DMS 273 treated with DMSO at 0.1 percent for 48 hours (cell line): ENCODE results near the gene DYRK2.
"Not testable (repeated sequence)": the region's sequence is repeated elsewhere in the genome, so short reads cannot be mapped to it uniquely, and the experiment has no call there.

ENCODE experiments used
- DNase-seq: peaks from one replicate; lab custom pipeline; 2025; lab: John Stamatoyannopoulos, UW

Gene DYRK2

DNA sequence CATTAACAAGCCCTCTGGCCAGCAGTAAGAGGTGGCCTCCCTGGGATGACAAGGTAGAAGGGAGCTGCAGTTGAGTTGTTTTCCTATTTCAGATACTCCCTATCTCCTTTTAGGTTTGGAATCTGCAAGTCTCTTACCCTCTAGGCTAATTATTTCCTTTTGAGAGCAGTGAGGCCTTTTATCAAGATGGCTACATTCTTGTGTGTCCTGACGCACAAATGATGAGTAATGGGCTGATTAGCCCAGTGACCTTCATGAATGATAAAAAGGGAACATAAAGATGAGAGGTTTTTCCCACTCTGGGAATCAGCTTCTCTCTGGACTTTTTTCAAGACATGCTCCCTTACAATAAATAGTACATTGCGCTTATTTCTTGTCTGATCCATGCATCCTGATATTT lies 22.9 kb downstream of the DYRK2 start:
- DNase-seq: no peak

DNA sequence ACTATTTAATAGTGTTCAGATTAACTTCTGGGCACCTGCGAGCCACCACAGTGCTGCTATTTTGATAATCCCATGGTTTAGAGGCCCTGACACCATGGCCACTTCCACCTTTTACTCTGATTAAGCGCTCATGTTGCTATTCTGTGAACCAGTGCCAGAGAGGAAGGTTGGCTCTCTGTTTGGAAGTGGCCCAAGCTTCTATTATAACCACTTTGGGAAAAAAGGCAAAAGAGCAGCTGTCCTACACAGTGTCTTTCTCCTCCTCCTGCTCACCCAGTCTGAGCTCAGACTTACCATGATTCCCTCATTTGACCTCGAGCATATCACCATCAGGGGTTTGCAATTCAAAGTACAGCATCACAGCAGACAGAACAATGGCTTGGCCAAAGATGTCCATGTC lies 23.3 kb downstream of the DYRK2 start:
- no peak for DNase-seq

DNA sequence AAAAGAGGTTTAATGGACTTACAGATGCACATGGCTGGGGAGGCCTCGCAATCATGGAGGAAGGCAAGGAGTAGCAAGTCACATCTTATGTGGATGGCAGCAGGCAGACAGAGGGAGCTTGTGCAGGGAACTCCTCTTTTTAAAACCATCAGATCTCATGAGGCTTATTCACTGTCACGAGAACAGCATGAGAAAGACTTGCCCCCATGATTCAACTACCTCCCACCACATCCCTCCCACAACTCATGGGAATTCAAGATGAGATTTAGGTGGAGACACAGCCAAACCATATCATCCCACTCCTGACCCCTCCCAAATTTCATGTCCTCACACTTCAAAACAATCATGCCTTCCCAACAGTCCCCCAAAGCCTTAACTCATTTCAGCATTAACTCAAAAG lies 24.0 kb downstream of the DYRK2 start:
- not testable (repeated sequence) for DNase-seq

DNA sequence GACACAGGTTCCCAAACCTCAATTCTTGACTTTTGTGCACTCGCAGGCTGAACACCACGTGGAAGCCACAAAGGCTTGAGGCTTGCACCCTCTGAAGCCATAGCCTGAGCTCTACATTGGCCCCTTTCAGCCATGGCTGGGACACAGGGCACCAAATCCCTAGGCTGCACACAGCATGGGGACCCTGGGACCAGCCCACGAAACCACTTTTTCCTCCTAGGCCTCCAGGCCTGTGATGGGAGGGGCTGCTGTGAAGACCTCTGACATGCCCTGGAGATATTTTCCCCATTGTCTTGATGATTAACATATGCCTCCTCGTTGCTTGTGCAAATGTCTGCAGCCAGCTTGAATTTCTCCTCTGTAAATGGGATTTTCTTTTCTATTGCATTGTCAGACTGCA lies 25.0 kb downstream of the DYRK2 start:
- DNase-seq: not testable (repeated sequence)

DNA sequence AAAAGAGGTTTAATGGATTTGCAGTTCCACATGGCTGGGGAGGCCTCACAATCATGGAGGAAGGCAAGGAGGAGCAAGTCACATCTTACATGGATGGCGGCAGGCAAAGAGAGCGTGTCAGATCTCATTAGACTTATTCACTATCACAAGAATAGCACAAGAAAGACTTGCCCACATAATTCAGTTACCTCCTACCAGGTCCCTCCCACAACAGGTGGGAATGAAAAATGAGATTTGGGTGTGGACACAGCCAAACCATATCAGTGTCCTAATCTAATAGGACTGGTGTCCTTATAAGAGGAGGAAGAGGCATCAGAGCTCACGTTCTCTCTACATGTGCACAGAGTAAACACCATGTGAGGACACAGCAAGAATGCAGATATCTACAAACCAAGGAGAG lies 25.9 kb downstream of the DYRK2 start:
- DNase-seq: no peak

DNA sequence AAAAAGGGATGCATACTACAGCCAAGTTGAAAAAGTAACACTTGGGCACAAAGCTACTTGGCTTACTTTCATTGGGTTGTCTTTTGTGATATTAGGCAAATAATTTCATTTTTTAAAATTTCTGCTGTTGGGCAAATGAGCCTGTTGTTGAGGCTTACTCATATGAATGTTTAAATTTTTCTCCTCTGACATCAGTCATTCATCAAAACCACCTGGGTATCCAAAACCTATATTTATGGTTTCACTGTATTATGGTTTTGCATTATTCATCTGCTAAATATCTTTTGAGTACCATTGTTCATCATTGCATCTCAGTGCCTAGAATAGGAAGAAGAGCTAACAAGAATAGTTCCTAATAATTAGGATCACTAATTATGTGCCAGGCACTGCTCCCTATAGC lies 28.1 kb downstream of the DYRK2 start:
- no peak for DNase-seq

DNA sequence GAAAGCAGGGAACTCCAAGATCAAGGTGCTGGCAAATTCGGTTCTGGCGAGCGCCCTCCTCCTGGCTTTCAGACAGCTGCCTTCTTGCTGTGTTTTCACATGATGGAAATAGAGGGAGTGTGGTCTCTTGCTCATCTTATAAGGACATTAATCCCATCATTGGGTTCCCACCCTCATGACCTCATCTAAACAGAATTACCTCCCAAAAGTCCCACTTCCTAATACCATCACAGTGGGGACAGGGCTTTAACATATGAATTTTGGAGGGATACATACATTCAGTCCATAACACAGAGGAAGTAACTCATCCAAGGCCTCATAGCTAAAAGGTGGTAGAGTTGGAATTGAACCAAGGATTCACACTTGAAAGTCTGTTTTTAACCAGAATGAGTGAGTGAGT lies 28.6 kb downstream of the DYRK2 start:
- DNase-seq: no peak

DNA sequence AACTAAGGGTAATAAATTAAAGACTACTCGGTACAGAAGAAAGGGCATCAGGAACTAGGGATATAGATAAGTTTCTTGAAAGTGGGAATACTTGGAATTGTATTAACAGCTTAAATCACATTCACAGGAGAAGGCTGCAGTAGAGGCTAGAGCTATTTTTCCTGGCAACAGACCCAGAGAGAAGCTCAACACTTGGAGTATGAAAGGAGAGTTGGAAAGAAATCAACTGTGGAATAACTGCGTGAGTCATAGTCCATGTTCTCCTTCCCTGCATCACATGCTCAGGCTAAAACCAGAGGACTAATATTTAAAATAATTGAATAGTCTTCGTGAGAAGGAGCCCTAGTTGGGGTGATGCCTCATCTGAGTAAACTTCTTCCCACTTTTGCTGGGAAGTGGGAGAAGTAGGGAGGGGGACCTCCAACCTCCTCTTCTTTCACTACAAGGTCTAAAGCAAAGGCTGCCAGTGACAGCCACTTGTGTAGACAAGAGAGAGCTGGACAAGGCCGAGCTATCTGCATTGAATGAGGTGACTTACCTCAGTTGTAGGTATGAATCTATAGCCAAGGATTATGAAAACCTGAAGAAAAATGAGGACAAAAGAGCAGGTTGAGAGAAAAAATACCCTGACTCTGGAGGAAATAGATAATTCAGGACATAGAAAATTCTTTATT lies 32.7 kb downstream of the DYRK2 start:
- DNase-seq: no peak

DNA sequence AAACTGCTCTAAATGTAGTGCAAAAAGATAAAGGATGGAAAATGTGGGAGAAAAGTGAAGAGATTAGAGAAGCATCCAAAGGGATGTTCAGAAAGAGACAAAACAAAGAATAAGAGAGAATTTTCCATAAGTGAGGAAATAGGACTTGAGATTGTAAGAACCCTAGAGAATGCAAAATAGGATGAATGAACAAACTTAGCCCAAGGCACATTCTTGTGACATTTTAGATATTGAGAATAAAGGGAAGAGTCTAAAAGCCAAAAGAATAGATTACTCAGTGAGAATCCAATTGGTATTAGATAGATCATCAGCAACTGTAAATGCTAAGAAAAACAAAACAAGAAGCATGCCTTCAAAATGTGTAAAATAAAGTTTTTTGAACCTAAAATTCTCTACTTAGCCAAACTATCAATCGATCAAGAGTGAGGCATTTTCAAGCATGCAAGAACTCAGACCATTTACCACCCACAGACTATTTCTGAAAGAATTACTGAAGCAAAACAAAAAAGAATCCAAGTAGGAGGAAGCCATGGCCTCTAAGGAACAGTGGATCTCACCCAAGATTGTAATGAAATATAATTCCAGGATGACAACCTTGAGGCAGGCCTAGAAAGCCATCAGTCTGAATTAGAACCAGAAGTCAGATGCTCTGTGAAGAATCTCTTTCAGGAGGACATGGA lies 33.5 kb downstream of the DYRK2 start:
- no peak for DNase-seq

DNA sequence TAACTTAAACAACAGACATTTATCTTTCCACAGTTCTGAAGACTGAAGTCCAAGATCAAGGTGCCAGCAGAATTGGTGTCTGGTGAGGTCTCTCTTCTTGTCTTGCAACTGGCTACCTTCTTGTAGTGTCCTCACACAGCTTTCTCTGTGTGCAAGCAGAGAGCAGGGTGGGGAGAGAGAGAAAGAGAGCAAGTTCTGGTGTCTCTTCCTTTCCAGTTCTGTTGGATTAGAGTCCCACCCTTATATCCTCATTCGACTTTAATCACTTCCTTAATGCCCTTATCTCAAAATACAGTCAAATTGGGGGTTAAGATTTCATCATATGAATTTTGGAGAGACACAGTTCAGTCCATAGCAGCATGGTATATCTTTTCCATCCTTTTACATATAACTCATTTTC lies 40.8 kb downstream of the DYRK2 start:
- DNase-seq: no peak

DNA sequence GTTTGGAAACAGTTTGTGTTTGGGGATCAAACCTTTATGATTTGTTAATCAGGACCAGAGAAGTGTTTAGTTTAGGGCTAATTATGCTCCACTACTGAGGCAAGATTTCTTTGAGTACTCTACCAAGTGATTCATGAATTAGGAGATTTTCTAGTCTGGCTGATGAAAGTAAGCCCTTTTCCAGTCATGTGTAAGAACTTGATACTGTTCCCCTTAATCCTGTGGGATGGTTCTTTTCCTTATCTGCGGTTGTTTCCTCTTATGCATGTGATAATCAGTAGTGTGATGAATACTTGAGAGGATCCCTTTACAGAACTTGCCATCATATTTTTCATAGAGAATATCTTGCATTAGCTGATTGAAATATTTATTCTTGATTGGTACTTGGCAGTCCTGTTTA lies 42.1 kb downstream of the DYRK2 start:
- no peak for DNase-seq

DNA sequence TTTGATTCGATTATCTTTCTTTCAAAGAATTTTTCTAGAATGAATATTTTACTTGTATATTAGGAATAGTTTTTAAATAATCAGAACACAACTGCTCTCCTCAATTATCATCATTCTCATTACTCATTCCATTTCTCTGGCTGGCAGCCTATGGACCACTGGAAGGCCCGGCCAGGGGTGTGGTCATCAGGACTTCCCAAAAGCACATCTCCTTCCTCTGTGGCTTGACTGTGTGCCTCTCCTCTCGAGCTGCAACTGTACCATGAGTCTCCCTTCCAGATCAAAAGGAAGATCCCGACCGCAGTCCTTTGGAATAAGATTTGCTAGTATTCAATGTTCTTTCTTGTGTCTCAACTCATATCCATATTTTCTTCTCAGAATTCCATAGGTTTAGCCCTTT lies 42.7 kb downstream of the DYRK2 start:
- no peak for DNase-seq

DNA sequence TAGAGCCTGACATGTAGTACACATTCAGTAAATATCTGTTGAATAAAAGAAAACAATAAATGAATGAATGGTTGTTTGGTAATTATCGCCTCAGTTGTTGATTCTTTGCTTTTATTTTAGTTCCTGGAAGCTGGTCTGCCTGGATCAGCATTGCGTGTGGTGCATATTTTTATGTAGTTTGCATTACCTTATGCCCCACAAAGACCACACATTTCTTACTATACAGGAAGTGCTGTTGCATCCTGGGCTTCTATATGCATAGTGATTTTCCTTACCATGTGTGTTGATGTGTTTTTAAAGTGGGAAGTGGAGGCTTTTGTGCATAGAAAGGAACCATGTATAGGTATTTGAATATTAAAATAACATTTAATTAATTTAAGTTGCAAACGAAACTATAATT lies 43.6 kb downstream of the DYRK2 start:
- no peak for DNase-seq

DNA sequence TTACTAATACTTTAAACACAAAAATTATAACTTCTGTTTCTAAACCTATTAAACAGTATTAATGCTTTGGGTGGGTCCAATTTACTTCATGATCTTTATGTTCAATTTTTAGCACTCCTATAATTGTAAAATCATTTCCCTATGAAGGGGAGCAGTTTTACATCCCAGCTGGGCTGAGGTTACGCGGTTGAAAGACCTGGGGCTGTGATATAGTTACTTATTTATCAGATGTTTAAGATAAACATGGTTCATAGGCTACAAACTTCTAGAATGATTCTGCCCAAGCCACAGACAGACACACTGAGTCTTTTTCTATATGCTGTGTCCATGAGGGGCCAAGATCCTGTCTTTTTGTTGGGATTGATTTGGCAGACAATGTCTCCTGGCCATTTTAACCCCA lies 44.4 kb downstream of the DYRK2 start:
- no peak for DNase-seq

DNA sequence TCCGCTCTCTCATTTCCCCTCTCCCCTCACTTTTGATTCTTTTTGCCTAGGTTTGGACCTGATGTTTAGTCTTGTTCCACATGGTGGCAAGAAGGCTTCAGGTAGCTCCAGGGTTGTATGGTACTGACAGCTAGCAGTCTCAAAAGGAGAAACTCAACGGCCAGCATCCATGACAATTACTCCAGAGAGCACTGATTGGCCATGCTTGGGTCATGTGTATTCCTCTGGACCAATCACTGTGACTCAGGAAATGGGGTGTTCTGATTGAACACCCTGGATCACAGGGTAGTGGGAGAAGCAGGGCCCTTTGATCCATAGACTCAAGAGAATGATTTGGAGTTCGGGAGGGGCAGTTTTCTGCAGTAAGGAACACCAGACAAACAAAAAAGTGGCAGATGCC lies 45.3 kb downstream of the DYRK2 start:
- DNase-seq: no peak

DNA sequence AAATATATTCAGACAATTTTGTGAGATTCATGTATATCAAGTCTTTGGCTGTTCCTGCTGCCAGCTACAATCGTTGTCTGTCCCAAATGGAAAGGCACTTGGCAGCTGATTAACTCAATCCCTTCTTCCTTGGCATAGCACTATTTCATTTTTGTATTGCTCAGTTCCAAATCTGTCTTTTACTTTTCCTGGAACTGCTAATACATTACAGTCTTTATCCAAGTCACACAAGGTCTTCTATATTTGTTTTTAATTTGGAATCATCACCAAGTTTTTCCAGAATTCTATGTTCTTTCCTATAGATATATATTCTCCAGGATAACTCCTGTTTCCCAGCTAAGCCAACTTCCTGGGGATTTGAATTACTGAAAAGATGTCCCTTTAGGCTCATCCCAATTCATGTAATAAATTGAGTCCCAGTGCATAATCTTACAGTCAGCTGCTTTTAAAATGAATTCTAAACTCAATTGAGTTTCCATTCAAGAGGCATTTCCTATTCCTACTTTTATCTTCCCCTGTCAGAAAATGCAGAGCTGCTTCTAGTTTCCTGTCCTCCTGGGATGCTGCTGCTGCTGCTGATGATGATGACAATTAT lies 45.9 kb downstream of the DYRK2 start:
- DNase-seq: no peak

DNA sequence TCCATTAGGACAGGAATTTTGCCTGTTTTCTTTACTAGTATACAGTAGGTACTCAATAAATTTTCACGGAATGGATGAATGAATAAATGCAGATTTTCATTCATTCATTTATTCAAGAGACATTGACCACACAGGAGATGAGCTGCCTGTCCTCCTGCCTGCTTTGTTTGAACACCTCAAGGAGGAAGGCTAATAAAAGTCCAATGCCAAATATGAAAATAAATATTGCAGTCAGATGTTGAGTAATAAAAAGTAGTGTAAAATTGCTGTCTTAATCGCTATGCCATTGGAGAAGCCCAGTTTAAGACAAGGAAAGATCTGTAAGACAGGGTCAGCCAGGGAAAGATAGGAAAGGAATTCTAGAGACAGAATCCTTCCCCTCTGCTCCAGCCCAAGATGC lies 47.4 kb downstream of the DYRK2 start:
- no peak for DNase-seq

DNA sequence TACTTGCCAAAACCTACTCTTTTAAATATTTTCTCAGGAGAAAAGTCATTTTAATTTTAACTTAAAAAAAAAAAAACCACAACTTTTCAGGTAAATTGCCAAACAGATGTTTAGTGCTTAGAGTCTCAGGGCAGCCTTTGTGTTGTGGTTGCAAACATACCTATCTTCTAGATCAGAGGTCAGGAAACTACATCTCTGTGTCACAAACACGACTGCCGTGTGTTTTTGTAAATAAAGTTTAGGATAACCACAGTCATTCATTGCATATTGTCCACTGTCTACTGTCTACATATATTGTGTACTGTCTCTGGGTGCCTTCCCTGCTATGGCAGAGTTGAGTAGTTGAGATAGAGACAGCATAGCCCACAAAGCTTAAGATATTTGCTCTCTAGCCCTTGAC lies 48.9 kb downstream of the DYRK2 start:
- DNase-seq: no peak

DNA sequence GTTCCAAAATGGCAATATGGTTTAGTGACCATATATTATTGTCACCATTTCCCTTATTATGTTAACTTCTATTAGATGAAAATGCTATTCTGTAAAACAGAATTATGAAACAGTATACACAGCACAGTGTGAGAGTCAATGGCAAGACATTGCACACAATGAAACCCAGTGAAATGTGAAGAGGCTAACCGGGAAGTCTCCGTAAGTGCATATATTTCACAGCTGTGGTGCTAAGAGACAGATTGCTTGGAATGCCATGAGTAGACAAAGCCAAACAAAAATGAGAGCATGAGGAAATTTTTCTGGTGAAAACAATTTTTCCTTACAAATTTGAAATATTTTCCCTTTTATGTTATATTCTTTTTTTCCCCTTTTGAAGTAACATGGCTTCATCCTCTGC lies 49.4 kb downstream of the DYRK2 start:
- no peak for DNase-seq

DNA sequence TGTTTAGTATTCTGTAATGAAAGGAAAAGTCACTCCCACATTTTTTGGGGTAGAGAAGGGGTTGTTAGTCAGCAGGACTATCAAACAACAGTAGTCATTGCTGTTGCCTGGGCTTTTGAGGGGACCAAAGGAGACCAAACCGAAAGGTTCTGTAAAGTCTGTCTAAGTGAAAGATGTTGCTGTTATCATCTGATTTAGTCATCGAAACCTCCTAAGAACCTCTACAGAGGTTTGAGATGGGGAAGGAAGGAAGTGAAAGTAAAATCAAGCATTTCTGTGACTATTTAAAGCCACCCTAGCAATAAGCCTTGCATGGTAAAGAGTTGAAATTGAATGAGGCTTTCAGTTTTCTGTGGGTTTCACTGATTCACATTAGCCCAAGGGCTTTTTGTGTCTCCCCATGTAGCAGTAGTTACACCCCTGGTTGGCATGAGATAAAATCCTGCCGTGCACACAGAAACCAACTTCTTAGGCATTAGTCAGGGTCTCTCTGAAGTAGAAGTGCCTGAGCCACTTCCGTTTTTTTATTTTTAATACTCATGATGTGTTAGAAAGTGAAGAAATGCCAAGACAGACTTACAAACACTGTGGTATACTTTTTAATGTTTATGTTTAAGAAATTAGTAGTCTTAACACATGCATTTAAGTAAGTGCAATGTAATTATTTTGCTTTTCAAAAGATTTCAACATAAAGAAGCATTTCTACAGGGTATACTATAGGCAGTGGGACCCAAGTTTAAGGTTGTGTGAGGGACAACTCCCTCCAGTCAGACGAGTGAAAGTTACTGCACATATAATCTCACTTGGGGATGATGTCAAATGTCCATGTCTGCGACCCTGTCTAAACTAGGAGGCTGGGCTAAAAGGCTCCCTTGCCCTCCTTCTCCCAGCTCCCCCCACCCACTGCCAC lies 50.4 kb downstream of the DYRK2 start:
- DNase-seq: no peak

DNA sequence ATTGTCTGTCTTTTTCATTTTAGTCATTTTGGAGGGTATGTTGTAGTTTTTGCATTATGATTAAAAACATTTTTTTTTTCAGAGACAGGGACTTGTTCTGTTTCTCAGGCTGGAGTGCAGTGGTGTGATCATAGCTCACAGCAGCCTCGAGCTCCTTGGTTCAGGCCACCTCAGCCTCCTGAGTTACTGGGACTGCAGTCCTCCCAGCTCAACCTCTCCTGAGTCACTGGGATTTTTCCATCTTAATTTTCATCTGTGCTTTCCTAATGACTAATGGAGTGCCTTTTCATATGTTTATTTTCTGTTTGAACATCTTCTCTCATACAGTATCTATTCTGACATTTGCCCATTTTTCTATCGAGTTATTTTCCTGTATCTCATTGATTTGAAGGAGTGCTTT lies 52.6 kb downstream of the DYRK2 start:
- DNase-seq: no peak

DNA sequence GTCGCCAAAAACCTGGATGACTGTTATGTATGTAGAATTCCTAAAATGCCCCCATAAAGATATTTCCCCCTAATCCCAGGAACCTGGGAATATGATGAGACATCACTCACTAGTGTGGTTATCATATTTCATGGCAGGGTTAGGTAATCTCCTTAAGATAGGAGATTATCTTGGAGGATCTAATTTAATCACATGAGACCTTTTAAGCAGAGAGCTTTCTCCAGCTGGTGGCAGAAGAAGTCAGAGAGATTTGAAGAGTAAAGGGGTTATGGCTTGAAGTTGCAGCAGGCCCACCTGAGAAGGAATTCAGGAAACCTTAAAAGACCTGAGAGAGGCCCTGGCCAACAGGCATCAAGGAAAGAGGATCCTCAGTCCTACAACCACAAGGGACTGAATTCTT lies 53.6 kb downstream of the DYRK2 start:
- DNase-seq: no peak

DNA sequence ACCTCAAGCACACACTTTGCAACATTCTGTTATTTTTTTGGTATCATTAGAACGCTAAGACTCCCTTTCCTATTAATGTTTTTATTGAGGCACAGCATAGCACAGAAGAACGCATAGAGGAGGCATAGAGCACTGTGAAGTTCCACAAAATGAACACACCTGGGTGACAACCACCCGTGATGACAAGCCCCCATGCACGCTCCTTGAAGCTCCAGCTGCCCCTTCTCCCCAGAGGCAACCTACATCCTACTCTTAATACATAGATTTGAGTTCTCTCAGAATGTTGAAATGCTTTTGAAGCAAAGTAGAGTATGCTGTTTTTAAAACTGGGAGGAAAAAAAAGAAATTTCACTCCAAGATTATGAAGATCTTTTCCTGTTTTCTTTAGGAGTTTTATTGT lies 55.5 kb downstream of the DYRK2 start:
- DNase-seq: no peak
